Measurements from ENCODE around the gene CREB5.
"Not testable (repeated sequence)": the region's sequence is repeated elsewhere in the genome, so short reads cannot be mapped to it uniquely, and the experiment has no call there.

The CREB5 gene

DNA sequence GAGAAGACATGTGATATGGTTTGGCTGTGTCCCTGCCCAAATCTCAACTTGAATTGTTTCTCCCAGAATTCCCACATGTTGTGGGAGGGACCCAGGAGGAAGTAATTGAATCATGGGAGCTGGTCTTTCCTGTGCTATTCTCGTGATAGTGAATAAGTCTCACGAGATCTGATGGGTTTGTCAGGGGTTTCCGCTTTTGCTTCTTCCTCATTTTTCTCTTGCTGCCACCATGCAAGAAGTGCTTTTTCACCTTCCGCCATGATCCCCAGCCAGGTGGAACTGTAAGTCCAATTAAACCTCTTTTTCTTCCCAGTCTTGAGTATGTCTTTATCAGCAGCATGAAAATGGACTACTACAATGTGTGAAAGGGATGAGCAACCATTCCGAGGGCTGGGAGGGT is 185.7 kb downstream of the CREB5 start:
- CTCF ChIA-PET, H3K27me3 Mint-ChIP-seq, DNase-seq, H3K36me3 Mint-ChIP-seq, H3K9me3 Mint-ChIP-seq, H3K4me3 Mint-ChIP-seq, H3K27ac Mint-ChIP-seq, H3K4me1 Mint-ChIP-seq: not testable (repeated sequence)

DNA sequence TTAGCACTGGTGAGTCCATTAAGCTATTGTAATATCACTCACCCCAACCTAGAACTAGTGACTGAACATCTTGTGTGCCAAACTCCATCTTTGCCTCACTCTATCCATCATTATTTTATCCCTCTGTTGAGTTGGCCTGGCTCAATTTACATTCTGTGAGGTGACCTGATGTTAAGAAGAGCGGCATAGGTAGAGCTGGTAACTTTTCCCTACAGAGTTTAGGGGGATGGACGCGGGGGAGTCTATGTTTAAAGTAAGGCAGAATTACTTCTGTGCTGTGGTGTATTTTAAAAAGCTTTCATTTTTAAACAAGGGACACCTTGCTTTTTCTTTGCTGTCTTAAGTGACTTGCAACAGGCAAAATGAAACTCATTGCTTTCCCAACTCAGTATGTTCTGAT is 186.3 kb downstream of the CREB5 start:
- peaks cover 2% of the 10 kb centered on the region for H3K9me3 Mint-ChIP-seq
- CTCF ChIA-PET, result no interaction called here
- DNase-seq, result no peak
- no peaks in the 10 kb centered on the region for H3K4me1 Mint-ChIP-seq
- peaks cover 4% of the 10 kb centered on the region for H3K27me3 Mint-ChIP-seq
- H3K4me3 Mint-ChIP-seq, result no peak overlapping the region
- H3K36me3 Mint-ChIP-seq, result no peaks in the 10 kb centered on the region
- no peak overlapping the region for H3K27ac Mint-ChIP-seq

DNA sequence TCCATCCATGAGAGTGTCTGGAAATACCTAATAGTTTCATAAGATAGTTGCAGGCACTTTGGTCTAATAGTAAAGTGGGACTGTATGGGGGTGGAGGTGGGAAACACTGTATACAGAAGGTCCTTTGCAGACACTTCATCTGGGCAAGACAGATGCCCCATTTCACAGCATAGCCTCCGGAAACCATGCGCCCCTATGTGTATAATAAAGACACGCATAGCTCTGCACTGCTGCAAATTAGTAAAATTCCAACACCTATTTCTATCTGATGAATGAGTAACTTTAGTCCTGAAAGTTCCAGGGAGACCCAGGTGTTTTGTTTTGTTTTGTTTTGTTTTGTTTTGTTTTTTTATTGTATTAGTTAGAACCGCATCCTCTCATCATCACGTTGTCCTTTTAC is 187.1 kb downstream of the CREB5 start:
- no peak overlapping the region for H3K4me3 Mint-ChIP-seq

DNA sequence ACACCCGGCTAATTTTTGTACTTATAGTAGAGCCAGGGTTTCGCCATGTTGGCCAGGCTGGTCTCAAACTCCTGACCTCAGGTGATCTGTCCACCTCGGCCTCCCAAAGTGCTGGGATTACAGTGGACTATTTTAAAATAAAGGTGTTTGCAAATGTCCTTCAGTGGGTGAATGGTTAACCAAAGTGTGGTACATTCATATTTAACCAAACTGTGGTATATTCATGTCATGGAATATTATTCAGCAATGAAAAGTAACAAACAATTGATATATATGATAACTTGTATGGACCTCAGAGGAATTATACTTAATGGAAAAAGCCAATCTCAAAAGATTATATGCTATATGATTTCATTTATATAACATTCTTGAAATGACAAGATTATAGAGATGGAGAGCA is 190.0 kb downstream of the CREB5 start:
- Mint-ChIP-seq H3K9me3 (peaks cover 2% of the 10 kb centered on the region), H3K4me1 (no peaks in the 10 kb centered on the region), H3K4me3 (no peak overlapping the region), H3K36me3 (no peaks in the 10 kb centered on the region), H3K27me3 (peaks cover 8% of the 10 kb centered on the region), H3K27ac (no peak overlapping the region)
- DNase-seq, result no peak
- CTCF ChIA-PET, result no interaction called here

More for the DNA sequence above, 187.1 kb downstream of the CREB5 start:
- H3K27me3 Mint-ChIP-seq, result peaks cover 4% of the 10 kb centered on the region
- H3K27ac Mint-ChIP-seq, result no peak overlapping the region
- DNase-seq, result no peak
- peaks cover 2% of the 10 kb centered on the region for H3K9me3 Mint-ChIP-seq
- no peaks in the 10 kb centered on the region for H3K4me1 Mint-ChIP-seq
- no peaks in the 10 kb centered on the region for H3K36me3 Mint-ChIP-seq
- CTCF ChIA-PET, result no interaction called here

DNA sequence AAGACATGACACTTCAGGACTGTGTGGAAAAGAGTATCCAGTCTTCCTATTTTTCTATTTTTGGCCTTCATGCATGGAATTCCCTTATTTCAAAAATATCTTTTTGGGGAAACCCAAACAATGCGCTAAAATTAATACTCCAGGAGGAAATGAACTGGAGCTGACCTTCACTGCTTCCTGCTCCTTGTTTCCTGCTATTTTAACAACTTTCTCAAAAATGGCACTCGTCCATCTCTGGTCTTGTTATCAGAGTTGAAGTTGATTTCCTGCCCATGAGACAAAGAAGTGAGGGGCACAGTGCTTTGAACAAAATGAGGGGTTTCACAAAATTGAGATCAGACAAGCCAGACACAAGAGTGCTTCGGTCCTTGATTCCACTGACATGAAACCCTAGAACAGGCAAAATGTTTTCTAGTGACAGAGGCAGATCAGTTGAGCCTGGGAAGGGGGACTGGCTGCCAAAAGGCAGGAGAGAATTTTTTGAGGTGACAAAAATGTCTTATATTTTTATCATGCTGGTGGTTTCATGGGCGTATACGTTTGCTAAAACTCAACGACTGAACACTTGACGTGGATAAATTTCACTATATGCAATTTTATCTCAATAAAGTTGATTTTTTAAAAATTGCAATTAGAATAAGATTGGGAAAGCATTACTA is 193.2 kb downstream of the CREB5 start:
- peak overlapping the region; percentile 28 for H3K27ac Mint-ChIP-seq

DNA sequence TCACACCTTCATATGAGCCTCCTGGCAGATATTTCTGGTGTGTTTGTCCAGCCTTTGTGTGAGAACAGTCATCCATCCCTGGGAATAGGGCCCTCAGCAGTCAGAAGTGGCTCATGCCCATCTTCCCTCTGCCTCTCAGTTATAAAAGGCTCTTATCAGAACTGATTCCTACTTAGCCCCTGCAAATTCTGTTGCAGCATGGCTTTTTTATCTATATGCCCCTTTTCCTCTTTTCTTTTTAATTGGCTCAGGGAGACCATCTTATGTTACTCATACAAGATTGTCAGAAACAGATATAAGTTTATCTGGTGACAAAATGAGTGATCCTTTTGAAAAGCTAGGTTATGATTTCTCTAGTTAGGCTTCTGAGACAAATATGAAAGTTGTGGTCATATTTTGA is 194.1 kb downstream of the CREB5 start:
- Mint-ChIP-seq H3K27me3 (peaks cover 7% of the 10 kb centered on the region), H3K9me3 (peaks cover 2% of the 10 kb centered on the region), H3K27ac (no peak overlapping the region), H3K4me3 (no peak overlapping the region), H3K36me3 (no peaks in the 10 kb centered on the region), H3K4me1 (no peaks in the 10 kb centered on the region)
- no peak for DNase-seq
- CTCF ChIA-PET, result no interaction called here

More for the DNA sequence above, 193.2 kb downstream of the CREB5 start:
- Mint-ChIP-seq H3K4me1 (no peaks in the 10 kb centered on the region), H3K4me3 (no peak overlapping the region), H3K27me3 (peaks cover 7% of the 10 kb centered on the region), H3K9me3 (peaks cover 2% of the 10 kb centered on the region), H3K36me3 (no peaks in the 10 kb centered on the region)
- DNase-seq, result no peak
- CTCF ChIA-PET, result no interaction called here

DNA sequence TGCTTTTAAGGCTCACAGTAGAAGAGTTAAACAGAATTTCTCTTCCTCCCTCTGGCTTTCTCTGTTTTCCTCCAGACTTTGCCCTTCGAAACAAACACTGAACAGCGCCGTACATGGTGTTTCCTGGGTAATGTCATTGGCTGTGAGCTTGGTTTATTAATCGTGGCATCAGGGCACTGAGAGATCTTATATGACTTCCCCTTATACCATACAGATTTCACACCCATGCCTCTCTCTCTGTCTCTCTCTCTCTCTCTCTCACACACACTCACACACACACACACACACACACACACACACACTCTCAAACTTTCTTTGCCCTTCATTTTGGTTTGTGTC is 195.5 kb downstream of the CREB5 start:
- no peak for DNase-seq
- no peak overlapping the region for H3K4me3 Mint-ChIP-seq
- H3K4me1 Mint-ChIP-seq, result no peaks in the 10 kb centered on the region
- peaks cover 7% of the 10 kb centered on the region for H3K27me3 Mint-ChIP-seq
- CTCF ChIA-PET, result no interaction called here
- no peak overlapping the region for H3K27ac Mint-ChIP-seq
- H3K9me3 Mint-ChIP-seq, result peaks cover 2% of the 10 kb centered on the region
- no peaks in the 10 kb centered on the region for H3K36me3 Mint-ChIP-seq

DNA sequence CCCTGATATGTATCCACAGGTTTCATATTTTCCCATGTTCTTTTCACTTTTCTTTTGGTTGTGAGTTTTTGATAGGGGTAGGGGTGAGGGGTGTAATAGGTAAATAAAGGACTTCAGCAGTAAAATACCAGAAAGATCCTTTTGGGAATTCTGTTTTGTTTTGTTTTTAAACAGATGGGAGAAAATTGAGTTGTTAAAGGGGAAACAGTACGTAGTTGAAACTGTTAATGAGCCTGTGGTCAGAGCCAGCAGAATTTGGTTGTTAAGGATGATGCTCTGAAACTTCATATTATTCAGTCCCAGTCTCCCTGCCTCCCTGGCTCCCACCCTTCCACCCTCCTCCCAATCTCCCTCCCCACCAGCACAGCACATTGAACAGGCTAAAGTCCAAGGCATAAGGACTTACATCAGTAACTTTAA is 195.9 kb downstream of the CREB5 start:
- DNase-seq, result no peak
- Mint-ChIP-seq H3K4me3 (no peak overlapping the region), H3K9me3 (peaks cover 2% of the 10 kb centered on the region), H3K36me3 (no peaks in the 10 kb centered on the region), H3K27me3 (peaks cover 7% of the 10 kb centered on the region), H3K27ac (no peak overlapping the region), H3K4me1 (no peaks in the 10 kb centered on the region)
- CTCF ChIA-PET, result no interaction called here

DNA sequence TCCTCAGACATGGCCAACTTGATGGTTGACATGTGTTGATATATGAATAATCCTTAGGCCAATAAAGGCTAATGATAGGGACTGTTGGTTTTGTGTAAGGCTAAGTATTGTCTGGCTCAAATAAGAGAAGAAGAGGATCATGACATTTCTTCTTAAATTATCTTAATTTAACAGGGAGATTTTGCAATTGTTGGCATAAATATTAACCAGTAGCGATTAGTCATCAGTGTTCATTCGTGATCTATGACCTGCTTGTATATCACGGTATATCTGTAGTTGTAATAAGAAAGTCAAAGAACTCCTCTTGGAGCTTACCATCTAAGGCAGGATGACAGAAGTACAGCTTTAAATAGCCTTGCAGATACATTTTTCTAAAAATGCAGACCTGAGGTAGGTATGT is 196.4 kb downstream of the CREB5 start:
- Mint-ChIP-seq H3K9me3 (no peaks in the 10 kb centered on the region), H3K4me3 (no peak overlapping the region), H3K27me3 (peaks cover 7% of the 10 kb centered on the region), H3K36me3 (no peaks in the 10 kb centered on the region), H3K4me1 (no peaks in the 10 kb centered on the region), H3K27ac (no peak overlapping the region)
- no peak for DNase-seq
- CTCF ChIA-PET, result no interaction called here

DNA sequence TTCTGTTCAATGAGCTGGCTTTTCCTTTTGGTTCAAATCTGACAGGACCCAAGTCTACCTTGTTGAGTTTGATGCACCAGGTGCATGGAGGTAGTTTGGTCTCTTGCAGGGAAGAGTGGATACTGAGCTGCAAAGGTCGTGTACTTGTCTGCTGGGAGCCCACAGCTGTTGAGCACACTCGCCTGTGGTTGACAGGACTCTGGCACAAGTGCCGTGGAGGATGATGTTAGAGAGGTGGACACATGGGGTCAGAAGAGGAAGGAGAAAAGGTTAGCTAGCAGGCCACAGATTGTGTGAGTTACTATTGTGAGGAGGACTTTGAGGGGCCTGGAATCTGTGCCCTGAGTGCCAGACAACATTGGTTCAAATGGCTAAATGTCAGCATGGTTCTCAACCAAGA is 197.3 kb downstream of the CREB5 start:
- H3K9me3 Mint-ChIP-seq, result no peaks in the 10 kb centered on the region

DNA sequence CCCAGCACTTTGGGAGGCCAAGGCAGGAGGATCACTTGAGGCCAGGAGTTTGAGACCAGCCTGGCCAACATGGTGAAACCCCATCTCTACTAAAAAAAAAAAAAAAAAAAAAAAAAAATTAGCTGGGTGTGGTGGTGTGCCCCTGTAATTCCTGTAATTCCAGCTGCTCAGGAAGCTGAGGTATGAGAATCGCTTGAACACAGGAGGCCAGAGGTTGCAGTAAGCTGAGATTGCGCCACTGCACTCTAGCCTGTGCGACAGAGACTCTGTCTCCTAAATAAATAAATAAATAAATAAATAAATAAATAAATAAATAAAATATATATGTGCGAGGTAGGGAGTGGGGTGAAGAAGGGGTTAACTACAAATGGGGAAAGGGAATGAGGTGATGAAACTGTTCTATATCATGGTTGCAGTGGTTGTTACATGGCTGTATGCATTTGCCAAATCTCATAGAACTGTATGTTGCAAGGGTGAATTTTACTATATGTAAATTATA is 199.1 kb downstream of the CREB5 start:
- H3K36me3 Mint-ChIP-seq, H3K9me3 Mint-ChIP-seq, DNase-seq, H3K4me3 Mint-ChIP-seq, CTCF ChIA-PET, H3K27ac Mint-ChIP-seq, H3K4me1 Mint-ChIP-seq: not testable (repeated sequence)
- H3K27me3 Mint-ChIP-seq, result peaks cover 10% of the 10 kb centered on the region

More for the DNA sequence above, 197.3 kb downstream of the CREB5 start:
- H3K4me3 Mint-ChIP-seq, result no peak overlapping the region
- no peak overlapping the region for H3K27ac Mint-ChIP-seq
- H3K27me3 Mint-ChIP-seq, result peaks cover 7% of the 10 kb centered on the region
- H3K4me1 Mint-ChIP-seq, result no peaks in the 10 kb centered on the region
- CTCF ChIA-PET, result no interaction called here
- no peak for DNase-seq
- H3K36me3 Mint-ChIP-seq, result no peaks in the 10 kb centered on the region

DNA sequence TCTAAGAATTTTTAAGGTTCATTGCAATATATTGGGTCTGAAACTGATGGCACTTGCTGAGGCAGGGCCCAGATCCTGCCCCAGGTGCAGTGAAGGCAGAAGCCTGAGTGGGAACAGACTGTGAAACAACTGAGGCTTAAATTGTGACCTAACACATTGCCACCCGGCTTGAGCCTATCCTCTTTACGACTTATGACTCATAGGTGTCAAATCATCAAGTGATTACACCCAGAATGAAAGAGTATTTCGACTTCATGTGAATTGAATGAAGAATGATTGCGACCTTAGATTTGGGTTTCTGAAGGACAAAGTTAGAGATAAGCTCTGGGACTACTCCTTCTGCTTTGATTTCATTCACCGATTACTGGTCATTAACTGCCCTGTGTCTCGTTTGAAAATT is 200.9 kb downstream of the CREB5 start:
- CTCF ChIA-PET, result no interaction called here
- H3K36me3 Mint-ChIP-seq, result no peaks in the 10 kb centered on the region
- no peak overlapping the region for H3K4me3 Mint-ChIP-seq
- DNase-seq, result no peak
- H3K9me3 Mint-ChIP-seq, result no peaks in the 10 kb centered on the region
- peaks cover 15% of the 10 kb centered on the region for H3K27me3 Mint-ChIP-seq
- no peak overlapping the region for H3K27ac Mint-ChIP-seq
- no peaks in the 10 kb centered on the region for H3K4me1 Mint-ChIP-seq

DNA sequence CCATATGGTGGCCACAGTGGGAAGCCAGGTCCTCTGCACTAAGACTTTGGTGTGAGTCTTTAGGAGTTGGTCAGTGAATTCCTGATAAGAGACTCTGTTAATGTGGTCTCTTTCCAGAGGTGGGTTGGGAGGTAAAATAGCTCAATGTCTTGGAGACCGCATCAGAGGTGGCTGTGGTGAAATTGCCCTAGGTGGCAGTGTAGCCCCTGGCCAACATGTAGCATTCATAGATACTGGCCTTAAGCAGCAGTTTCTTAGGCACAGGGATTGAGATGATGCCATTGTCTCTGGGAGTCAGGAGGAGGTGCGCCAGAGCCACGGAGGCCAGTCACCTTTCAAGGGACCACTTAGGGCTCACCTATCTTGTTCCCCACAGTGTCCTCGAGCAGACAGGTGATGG is 202.8 kb downstream of the CREB5 start:
- Mint-ChIP-seq H3K4me3 (no peak overlapping the region), H3K27me3 (peaks cover 15% of the 10 kb centered on the region), H3K36me3 (no peaks in the 10 kb centered on the region), H3K27ac (no peak overlapping the region), H3K4me1 (no peaks in the 10 kb centered on the region), H3K9me3 (no peaks in the 10 kb centered on the region)
- DNase-seq, result no peak
- CTCF ChIA-PET, result no interaction called here

DNA sequence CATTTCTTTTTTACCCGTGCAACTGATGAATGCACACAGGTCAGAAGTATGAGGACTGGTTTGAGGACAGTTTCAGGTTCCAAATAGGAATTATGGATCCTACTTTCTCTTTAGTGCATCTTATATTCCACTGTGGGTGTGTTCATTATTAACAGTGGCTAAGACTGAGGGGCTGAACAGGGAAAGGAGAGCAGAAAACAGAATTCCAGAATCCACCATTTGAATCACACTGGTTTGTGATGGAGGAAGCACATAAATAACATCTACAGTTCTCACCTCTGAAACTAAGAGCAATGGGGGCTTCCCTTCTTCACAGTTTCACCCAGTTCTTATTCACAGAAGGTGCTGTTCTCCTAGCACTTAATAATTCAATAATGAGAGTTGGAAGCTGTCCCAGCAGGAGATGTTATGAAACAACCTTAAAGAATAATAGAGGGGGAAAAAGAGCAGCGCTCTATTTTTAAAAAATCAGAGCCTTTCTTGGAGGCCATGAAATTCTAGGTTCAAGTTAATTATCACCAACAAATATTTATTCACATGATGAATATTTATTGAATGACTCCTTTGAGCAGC is 205.1 kb downstream of the CREB5 start:
- no peak overlapping the region for H3K4me3 Mint-ChIP-seq
- CTCF ChIA-PET, result no interaction called here
- no peaks in the 10 kb centered on the region for H3K9me3 Mint-ChIP-seq
- H3K4me1 Mint-ChIP-seq, result no peaks in the 10 kb centered on the region
- H3K36me3 Mint-ChIP-seq, result no peaks in the 10 kb centered on the region
- H3K27ac Mint-ChIP-seq, result no peak overlapping the region
- no peak for DNase-seq
- peaks cover 15% of the 10 kb centered on the region for H3K27me3 Mint-ChIP-seq

DNA sequence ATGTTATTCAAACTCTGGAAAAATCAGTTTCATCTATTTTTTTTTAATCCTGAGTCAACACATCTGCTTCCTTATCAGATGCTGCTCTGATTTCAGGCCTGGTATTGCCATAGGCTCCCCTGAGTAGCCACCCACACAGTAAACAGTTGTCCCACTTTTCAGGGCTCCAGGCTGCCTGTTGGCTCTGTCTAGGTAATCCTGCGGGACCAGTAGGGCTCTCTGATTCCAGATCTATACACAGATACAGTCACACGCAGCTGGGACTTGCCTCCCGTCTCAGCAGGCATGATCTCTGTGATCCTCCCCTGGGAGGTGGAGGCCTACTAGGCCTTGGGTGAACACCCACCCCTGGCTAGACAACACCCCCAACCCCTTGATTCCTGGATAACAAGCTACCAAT is 206.1 kb downstream of the CREB5 start:
- H3K4me3 Mint-ChIP-seq, result no peak overlapping the region
- no peaks in the 10 kb centered on the region for H3K9me3 Mint-ChIP-seq
- peaks cover 15% of the 10 kb centered on the region for H3K27me3 Mint-ChIP-seq
- no peaks in the 10 kb centered on the region for H3K4me1 Mint-ChIP-seq
- no peak for DNase-seq
- H3K27ac Mint-ChIP-seq, result no peak overlapping the region
- CTCF ChIA-PET, result no interaction called here
- H3K36me3 Mint-ChIP-seq, result no peaks in the 10 kb centered on the region

DNA sequence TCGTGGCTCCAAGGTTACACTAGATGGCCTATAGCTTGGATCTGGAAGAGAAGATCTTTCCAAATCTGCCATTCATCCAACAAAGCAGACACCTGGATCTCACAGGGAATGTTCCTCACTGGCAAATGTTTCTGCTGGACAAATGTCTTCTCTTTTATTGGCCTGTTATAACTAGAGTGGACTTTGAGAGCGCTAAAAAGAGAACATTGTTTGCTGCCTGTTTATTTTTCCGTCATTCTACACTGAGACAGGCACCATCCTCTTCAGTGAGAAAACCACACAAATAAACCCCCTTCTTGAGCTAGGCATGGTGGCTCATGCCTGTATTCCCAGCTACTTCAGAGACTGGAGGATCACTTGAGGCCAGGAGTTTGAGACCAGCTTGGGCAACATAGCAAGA is 206.9 kb downstream of the CREB5 start:
- DNase-seq, result no peak
- H3K27ac Mint-ChIP-seq, result no peak overlapping the region
- peaks cover 15% of the 10 kb centered on the region for H3K27me3 Mint-ChIP-seq
- CTCF ChIA-PET, result no interaction called here
- no peaks in the 10 kb centered on the region for H3K4me1 Mint-ChIP-seq
- H3K4me3 Mint-ChIP-seq, result no peak overlapping the region
- H3K36me3 Mint-ChIP-seq, result no peaks in the 10 kb centered on the region
- no peaks in the 10 kb centered on the region for H3K9me3 Mint-ChIP-seq

Data from activated naive CD4-positive, alpha-beta T cell treated with anti-CD3 and anti-CD28 coated beads, Interleukin-2, amount 10 ng/mL, durations not matched to agents 7 days and 5 days (primary cell).